Hepatic stellate cell (primary cell): ENCODE results near the gene HSD17B7.
A peak's percentile ranks its signal among the peaks of the same experiment; 100 is the strongest.
"Not testable (repeated sequence)": the region's sequence is repeated elsewhere in the genome, so short reads cannot be mapped to it uniquely, and the experiment has no call there.

Experiments
- DNase-seq: peaks from one replicate; pipeline ENCODE4 v3.0.0; 2011; ENCODE audit warnings: low spot score

Gene HSD17B7

GRCh38 chr1:162790303-162790984 lies at the start of gene HSD17B7:
TSS of gene HSD17B7 (plus strand) at chr1:162790702. CDS start at chr1:162790801, 99 bp downstream.
- DNase-seq: not testable (repeated sequence)

GRCh38 chr1:162740755-162741154 lies 49.7 kb upstream of the HSD17B7 start:
- DNase-seq: no peak

GRCh38 chr1:162741574-162741973 lies 48.9 kb upstream of the HSD17B7 start:
- no peak for DNase-seq

- not testable (repeated sequence) for DNase-seq
Observed at GRCh38 chr1:162746264-162746942, 44.1 kb upstream of the HSD17B7 start.

- no peak for DNase-seq
Observed at GRCh38 chr1:162753001-162753658, 37.4 kb upstream of the HSD17B7 start.

GRCh38 chr1:162753998-162754585 lies 36.4 kb upstream of the HSD17B7 start:
- no peak for DNase-seq

GRCh38 chr1:162755306-162755705 lies 35.2 kb upstream of the HSD17B7 start:
- DNase-seq: no peak

- no peak for DNase-seq
Observed at GRCh38 chr1:162756523-162756922, 34.0 kb upstream of the HSD17B7 start.

GRCh38 chr1:162757476-162757875 lies 33.0 kb upstream of the HSD17B7 start:
- DNase-seq: no peak

- no peak for DNase-seq
Observed at GRCh38 chr1:162765788-162766187, 24.7 kb upstream of the HSD17B7 start.

- peak; percentile 6 for DNase-seq
Observed at GRCh38 chr1:162772571-162773154, 17.8 kb upstream of the HSD17B7 start.

- no peak for DNase-seq
Observed at GRCh38 chr1:162774007-162774406, 16.5 kb upstream of the HSD17B7 start.

- no peak for DNase-seq
Observed at GRCh38 chr1:162779043-162779442, 11.5 kb upstream of the HSD17B7 start.

GRCh38 chr1:162782671-162783070 lies 7.8 kb upstream of the HSD17B7 start:
- no peak for DNase-seq

- DNase-seq: not testable (repeated sequence)
Observed at GRCh38 chr1:162784926-162785325, 5.6 kb upstream of the HSD17B7 start.

GRCh38 chr1:162788783-162789182 lies 1.7 kb upstream of the HSD17B7 start:
- not testable (repeated sequence) for DNase-seq

GRCh38 chr1:162790985-162791357 lies 469 bp downstream of the HSD17B7 start:
- not testable (repeated sequence) for DNase-seq

GRCh38 chr1:162794284-162794683 lies 3.8 kb downstream of the HSD17B7 start:
- DNase-seq: not testable (repeated sequence)

- DNase-seq: not testable (repeated sequence)
Observed at GRCh38 chr1:162796617-162797279, 6.2 kb downstream of the HSD17B7 start.

GRCh38 chr1:162799995-162800830 lies 9.7 kb downstream of the HSD17B7 start:
- DNase-seq: peak; percentile 11

- DNase-seq: not testable (repeated sequence)
Observed at GRCh38 chr1:162807503-162807902, 17.0 kb downstream of the HSD17B7 start.
